ENCODE measurements around the gene SNRPD3.

SNRPD3 gene

DNA sequence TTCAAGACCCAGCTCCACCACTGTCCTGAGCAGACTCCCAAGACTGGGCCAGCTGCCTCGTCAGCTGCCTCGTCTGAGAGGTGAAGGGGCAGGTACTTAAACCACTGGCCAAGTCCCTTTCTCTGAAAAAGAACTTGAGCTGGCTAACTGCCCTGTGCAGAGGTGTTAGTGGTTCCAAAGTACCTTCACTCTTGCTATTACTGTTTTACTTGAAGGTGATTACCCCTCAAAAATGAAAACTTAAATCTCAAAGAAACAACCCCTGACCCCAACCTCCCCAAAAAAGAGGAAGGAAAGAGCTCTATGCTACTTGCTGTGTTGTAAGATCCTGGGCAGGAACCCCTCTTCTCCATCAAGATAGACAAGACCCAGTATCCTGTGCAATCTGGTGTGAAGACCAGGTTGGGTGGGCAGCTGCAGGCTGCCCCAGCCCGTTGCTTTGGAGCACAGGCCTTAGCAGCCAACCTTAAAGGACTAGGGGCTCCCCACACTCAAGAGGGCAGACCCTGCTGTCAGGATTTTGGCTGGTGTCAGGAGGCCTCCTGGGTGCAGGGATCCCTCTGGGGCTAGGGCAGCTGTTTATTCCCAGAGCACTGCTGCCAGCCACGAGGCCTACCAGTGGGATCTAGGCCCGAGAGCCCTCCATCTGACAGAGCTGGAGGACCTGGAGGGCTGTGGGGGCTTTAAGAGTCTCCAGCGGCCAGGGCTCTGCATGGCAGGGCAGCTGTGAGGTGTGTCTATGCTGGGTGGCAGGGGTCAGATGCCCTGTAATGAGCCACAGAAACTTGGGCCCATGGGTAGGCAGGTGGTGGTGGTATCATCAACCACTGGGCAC lies 13.9 kb upstream of the SNRPD3 start:
- ChIA-PET CTCF (interaction anchor here (0.9 to 4.5 kb wide), 4 partner anchors 11 to 18 kb away, joined by 3 to 25 read pairs (median 8); no protein-coding TSS in a partner anchor), POLR2A (no interaction called here)
- H3K4me3 ChIP-seq (ENCODE audit: low read depth, low read length) = no peak overlapping the region
- DNase-seq (ENCODE audit: low read depth, low spot score) = no peak
- TF ChIP-seq, protein P1, sequence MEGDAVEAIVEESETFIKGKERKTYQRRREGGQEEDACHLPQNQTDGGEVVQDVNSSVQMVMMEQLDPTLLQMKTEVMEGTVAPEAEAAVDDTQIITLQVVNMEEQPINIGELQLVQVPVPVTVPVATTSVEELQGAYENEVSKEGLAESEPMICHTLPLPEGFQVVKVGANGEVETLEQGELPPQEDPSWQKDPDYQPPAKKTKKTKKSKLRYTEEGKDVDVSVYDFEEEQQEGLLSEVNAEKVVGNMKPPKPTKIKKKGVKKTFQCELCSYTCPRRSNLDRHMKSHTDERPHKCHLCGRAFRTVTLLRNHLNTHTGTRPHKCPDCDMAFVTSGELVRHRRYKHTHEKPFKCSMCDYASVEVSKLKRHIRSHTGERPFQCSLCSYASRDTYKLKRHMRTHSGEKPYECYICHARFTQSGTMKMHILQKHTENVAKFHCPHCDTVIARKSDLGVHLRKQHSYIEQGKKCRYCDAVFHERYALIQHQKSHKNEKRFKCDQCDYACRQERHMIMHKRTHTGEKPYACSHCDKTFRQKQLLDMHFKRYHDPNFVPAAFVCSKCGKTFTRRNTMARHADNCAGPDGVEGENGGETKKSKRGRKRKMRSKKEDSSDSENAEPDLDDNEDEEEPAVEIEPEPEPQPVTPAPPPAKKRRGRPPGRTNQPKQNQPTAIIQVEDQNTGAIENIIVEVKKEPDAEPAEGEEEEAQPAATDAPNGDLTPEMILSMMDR (IDR thresholded peaks at IDR 0.05; ENCODE audit: insufficient read depth, low read length, missing control alignments) = no peak

DNA sequence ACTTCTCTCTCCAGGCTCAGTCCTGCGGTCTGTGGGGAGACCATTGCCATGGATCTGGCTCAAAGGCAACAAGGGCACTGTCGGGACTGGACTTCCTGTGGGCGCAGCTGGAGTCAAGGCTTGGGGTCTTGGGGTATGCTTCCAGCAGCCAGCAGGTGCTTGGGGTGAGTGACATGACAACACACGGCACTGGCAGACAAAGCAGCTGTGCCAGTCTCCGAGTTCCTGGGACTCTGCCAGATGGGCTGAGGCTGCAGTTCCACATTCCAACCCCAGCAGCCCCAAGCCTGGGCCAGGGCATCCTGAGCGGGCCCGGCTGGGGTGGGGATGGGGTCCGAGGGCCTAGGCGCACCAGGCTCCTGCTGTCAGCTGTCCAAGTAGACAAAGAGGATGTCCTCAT lies 13.2 kb upstream of the SNRPD3 start:
- H3K4me3 ChIP-seq (ENCODE audit: low read depth, low read length) = no peak overlapping the region
- CTCF ChIA-PET = interaction anchor here (1.9 to 4.5 kb wide), 3 partner anchors 13 to 19 kb away, joined by 7 to 25 read pairs (median 9); no protein-coding TSS in a partner anchor
- DNase-seq (ENCODE audit: low read depth, low spot score) = no peak
- TF ChIP-seq, protein P1 (IDR thresholded peaks at IDR 0.05; ENCODE audit: insufficient read depth, low read length, missing control alignments) = no peak
- POLR2A ChIA-PET = no interaction called here

- TF ChIP-seq, protein P1 (IDR thresholded peaks at IDR 0.05; ENCODE audit: insufficient read depth, low read length, missing control alignments) = no peak
- POLR2A ChIA-PET = no interaction called here
- CTCF ChIA-PET = interaction anchor here (2.1 to 4.5 kb wide), 2 partner anchors 17 to 20 kb away, joined by 7 to 25 read pairs; no protein-coding TSS in a partner anchor
Measured at GRCh38 chr22:24543185-24543601, 12.6 kb upstream of the SNRPD3 start.

DNA sequence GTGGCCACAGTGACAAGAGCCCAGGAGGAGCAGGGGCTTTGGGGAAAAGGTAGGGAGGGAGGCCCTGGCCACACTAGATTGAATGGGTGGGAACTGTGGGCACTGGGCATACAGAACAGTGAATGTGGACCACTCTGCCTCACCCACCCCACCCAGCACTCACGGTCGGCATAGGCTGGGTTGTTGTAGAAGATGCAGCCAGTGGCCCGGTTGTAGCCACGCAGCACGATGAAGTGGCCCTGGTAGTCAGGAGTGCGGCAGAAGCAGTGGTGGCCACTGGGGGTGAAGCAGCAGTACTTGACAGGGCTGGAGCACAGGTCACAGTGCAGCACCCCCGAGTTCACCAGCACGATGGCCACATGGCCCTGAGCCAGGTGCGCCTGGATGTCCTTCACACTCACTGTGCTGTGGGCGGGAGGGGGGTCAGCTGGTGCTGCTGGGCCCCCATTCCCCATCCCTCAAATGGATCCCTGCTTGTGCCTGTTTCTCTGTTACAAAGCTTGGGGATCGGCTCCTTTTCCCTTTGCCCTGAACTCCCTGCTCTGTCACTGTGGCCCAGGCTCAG lies 12.0 kb upstream of the SNRPD3 start:
- TF ChIP-seq, protein P1 (IDR thresholded peaks at IDR 0.05; ENCODE audit: insufficient read depth, low read length, missing control alignments) = no peak
- DNase-seq (ENCODE audit: low read depth, low spot score) = no peak
- CTCF ChIA-PET = interaction anchor here (0.9 to 1.2 kb wide), 3 partner anchors 10 to 36 kb away, joined by 3 to 6 read pairs (median 5); no protein-coding TSS in a partner anchor
- H3K4me3 ChIP-seq (ENCODE audit: low read depth, low read length) = no peak overlapping the region
- POLR2A ChIA-PET = interaction anchor here (0.7 to 2.2 kb wide), 2 partner anchors 9 to 11 kb away, joined by 3 to 8 read pairs; partner anchors contain the start of gene GUCD1

More at GRCh38 chr22:24543185-24543601, 12.6 kb upstream of the SNRPD3 start:
- no peak for DNase-seq (ENCODE audit: low read depth, low spot score)
- H3K4me3 ChIP-seq (ENCODE audit: low read depth, low read length) = no peak overlapping the region

GRCh38 chr22:24548812-24549211 lies 7.0 kb upstream of the SNRPD3 start:
- POLR2A ChIA-PET = no interaction called here
- no peak for DNase-seq (ENCODE audit: low read depth, low spot score)
- H3K4me3 ChIP-seq (ENCODE audit: low read depth, low read length) = no peak overlapping the region
- TF ChIP-seq, protein P1 (IDR thresholded peaks at IDR 0.05; ENCODE audit: insufficient read depth, low read length, missing control alignments) = no peak
- CTCF ChIA-PET = interaction anchor here (0.9 to 2.6 kb wide), 3 partner anchors 23 to 225 kb away, joined by 3 to 6 read pairs (median 4); no protein-coding TSS in a partner anchor
